ENCODE measurements around the gene ARFGAP3.

GRCh38 chr22:42760806-42761565 lies 96.1 kb downstream of the ARFGAP3 start:
- TF ChIP-seq CTCF (IDR thresholded peaks at IDR 0.05) (no peak), POLR2A (IDR thresholded peaks at IDR 0.05) (no peak)

All from tibial nerve (tissue), 3 donors.